ENCODE results near the gene MRPS18B.
"Not testable (repeated sequence)": the region's sequence is repeated elsewhere in the genome, so short reads cannot be mapped to it uniquely, and the experiment has no call there.

MRPS18B gene

GRCh38 chr6:30656513-30656912 is 38.9 kb downstream of the MRPS18B start:
- TF ChIP-seq CTCF (IDR thresholded peaks at IDR 0.05; ENCODE audit: unreplicated experiment in 3 of 3): no peak
- Mint-ChIP-seq H3K4me3 (no peak overlapping the region), H3K9me3 (no peaks in the 10 kb centered on the region), H3K27me3 (ENCODE audit: low read depth) (no peaks in the 10 kb centered on the region), H3K27ac (no peak overlapping the region), H3K4me1 (no peaks in the 10 kb centered on the region), H3K36me3 (ENCODE audit: low read depth) (peaks cover 63% of the 10 kb centered on the region)

DNA sequence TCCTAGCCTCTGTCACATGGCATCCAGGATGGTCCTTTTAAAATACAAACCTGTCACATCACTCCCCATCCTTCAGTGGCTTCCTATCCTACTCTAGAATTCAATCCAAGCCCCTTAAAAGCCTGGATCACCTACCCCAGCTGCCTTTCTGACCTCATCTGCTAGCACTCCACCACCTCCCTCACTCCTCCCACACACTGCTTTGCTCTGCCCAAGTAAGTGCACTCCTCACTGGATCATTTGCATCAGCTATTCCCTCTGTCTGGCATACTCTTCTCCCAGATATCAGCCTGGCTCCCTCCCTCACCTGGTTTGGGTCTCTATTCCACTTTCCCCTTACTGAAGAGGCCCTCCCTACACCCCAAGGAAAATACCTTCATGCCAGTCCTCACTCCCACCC is 39.8 kb downstream of the MRPS18B start:
- no peak for TF ChIP-seq CTCF (IDR thresholded peaks at IDR 0.05; ENCODE audit: unreplicated experiment in 3 of 3)
- Mint-ChIP-seq H3K9me3 (no peaks in the 10 kb centered on the region), H3K36me3 (ENCODE audit: low read depth) (peaks cover 64% of the 10 kb centered on the region), H3K4me1 (no peaks in the 10 kb centered on the region), H3K27ac (peak overlapping the region in 2 of 3 experiments; percentile 12 to 50), H3K4me3 (no peak overlapping the region), H3K27me3 (ENCODE audit: low read depth) (no peaks in the 10 kb centered on the region)

- Mint-ChIP-seq H3K27ac (peak overlapping the region in 1 of 3 experiments; percentile 50), H3K36me3 (ENCODE audit: low read depth) (peaks cover 64% of the 10 kb centered on the region)
- H3K9me3 Mint-ChIP-seq; H3K4me1 Mint-ChIP-seq; H3K4me3 Mint-ChIP-seq; H3K27me3 Mint-ChIP-seq (ENCODE audit: low read depth): not testable (repeated sequence)
Observed at GRCh38 chr6:30657922-30658321, 40.3 kb downstream of the MRPS18B start.

GRCh38 chr6:30664994-30665767 is 47.5 kb downstream of the MRPS18B start:
- no peak overlapping the region for H3K4me3 Mint-ChIP-seq
- no peaks in the 10 kb centered on the region for H3K27me3 Mint-ChIP-seq (ENCODE audit: low read depth)
- H3K4me1 Mint-ChIP-seq: no peaks in the 10 kb centered on the region
- H3K9me3 Mint-ChIP-seq: no peaks in the 10 kb centered on the region
- no peak overlapping the region for H3K27ac Mint-ChIP-seq
- H3K36me3 Mint-ChIP-seq (ENCODE audit: low read depth): peaks cover 59% of the 10 kb centered on the region
- TF ChIP-seq CTCF (IDR thresholded peaks at IDR 0.05; ENCODE audit: unreplicated experiment in 3 of 3): no peak

DNA sequence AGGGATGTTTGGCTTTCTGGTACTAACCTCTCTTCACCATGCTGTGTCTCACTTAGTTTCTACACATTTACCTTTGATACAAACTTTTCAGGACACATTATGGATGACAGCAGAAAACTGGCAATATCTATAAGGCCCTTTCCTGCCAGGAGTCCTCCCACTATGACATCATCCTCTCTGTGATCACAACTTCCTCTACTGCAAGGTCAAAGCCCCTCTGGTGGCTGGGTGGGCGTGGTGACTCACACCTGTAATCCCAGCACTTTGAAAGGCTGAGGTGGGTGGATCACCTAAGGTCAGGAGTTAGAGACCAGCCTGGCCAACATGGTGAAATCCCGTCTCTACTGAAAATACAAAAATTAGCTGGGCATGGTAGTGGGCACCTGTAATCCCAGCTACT is 48.7 kb downstream of the MRPS18B start:
- not testable (repeated sequence) for H3K9me3 Mint-ChIP-seq

GRCh38 chr6:30670760-30671527 is 53.3 kb downstream of the MRPS18B start:
- H3K4me3 Mint-ChIP-seq: peak overlapping the region; percentile 79 to 82 (median 80)
- H3K36me3 Mint-ChIP-seq (ENCODE audit: low read depth): peaks cover 36% of the 10 kb centered on the region
- H3K27me3 Mint-ChIP-seq (ENCODE audit: low read depth): no peaks in the 10 kb centered on the region
- H3K27ac Mint-ChIP-seq: no peak overlapping the region
- peaks cover 10% of the 10 kb centered on the region for H3K4me1 Mint-ChIP-seq
- TF ChIP-seq CTCF (IDR thresholded peaks at IDR 0.05; ENCODE audit: unreplicated experiment in 3 of 3): peak in 2 of 3 experiments; percentile 15 to 23
- H3K9me3 Mint-ChIP-seq: no peaks in the 10 kb centered on the region

More for the DNA sequence above, 48.7 kb downstream of the MRPS18B start:
- not testable (repeated sequence) for H3K27ac Mint-ChIP-seq; H3K27me3 Mint-ChIP-seq (ENCODE audit: low read depth); H3K4me1 Mint-ChIP-seq; H3K4me3 Mint-ChIP-seq
- peaks cover 66% of the 10 kb centered on the region for H3K36me3 Mint-ChIP-seq (ENCODE audit: low read depth)

All from nephron (organoid).